Measurements from ENCODE around the gene ZMYND11.

DNA sequence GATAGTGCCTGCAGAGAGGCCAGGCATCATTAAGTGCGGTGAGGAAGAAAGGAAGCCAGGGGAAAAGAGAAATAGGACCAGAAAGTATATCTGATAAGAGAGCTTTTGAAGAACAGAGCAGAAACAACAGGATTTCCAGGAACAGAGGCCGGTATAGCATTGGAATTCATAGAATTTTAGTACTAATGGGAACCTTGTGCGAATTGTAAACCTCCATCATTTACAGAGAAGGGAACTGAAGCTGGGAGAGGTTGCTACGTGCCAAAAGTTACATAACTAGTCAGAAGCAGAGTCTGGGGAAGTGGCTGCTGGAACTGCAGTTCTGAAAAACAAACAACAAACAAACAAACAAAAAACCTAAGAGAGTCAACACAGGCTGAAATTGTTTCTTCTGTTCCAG is 5.4 kb upstream of the ZMYND11 start:
- TF ChIP-seq EZH2phosphoT487 (IDR thresholded peaks at IDR 0.05; ENCODE audit: borderline replicate concordance, low read length): no peak
- TF ChIP-seq, protein P1, sequence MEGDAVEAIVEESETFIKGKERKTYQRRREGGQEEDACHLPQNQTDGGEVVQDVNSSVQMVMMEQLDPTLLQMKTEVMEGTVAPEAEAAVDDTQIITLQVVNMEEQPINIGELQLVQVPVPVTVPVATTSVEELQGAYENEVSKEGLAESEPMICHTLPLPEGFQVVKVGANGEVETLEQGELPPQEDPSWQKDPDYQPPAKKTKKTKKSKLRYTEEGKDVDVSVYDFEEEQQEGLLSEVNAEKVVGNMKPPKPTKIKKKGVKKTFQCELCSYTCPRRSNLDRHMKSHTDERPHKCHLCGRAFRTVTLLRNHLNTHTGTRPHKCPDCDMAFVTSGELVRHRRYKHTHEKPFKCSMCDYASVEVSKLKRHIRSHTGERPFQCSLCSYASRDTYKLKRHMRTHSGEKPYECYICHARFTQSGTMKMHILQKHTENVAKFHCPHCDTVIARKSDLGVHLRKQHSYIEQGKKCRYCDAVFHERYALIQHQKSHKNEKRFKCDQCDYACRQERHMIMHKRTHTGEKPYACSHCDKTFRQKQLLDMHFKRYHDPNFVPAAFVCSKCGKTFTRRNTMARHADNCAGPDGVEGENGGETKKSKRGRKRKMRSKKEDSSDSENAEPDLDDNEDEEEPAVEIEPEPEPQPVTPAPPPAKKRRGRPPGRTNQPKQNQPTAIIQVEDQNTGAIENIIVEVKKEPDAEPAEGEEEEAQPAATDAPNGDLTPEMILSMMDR (IDR thresholded peaks at IDR 0.05; ENCODE audit: low read depth, low read length, poor library complexity, severe bottlenecking): no peak
